PC-3 (cell line): Measurements from ENCODE around the gene NEDD9. TPM values are rescaled to one million over a fixed set of nuclear protein-coding genes. Genes with fewer than 3 reads are reported as not detected.

Source experiments
- ATAC-seq: fragments of 200-7000 bp; cut with Tn5 transposase; 2 replicates; pipeline ENCODE4 v1.9.1; 2020; ENCODE audit warnings: mild to moderate bottlenecking, moderate library complexity
- BruUV-seq: library from RNA; stranded (reverse); fragments of 400-500 nt; replicated peaks from 2 replicates; lab custom pipeline; 2021; lab: Mats Ljungman, UMichigan
- CTCF ChIA-PET: fragments of 300-600 bp; sonication (Branson Sonifier 250); formaldehyde crosslinking; loops from one replicate; lab custom pipeline; 2022; ENCODE audit warnings: antibody characterized with exemption; lab: Charles Lee
- POLR2A ChIA-PET: fragments of 300-600 bp; sonication (Branson Sonifier 250); formaldehyde crosslinking; loops from one replicate; lab custom pipeline; 2022; ENCODE audit warnings: antibody characterized with exemption; ENCODE audit not compliant: unreplicated experiment; lab: Charles Lee
- DNase-seq: peaks from one replicate; pipeline ENCODE4 v3.0.0-alpha.2; 2015
- H2AFZ ChIP-seq: fragments of 300-600 bp; sonication (generic); 2 replicates; pipeline ENCODE4 v1.6.0; 2016; ENCODE audit warnings: antibody characterized with exemption, low read length
- H3F3A ChIP-seq: fragments of 300-600 bp; sonication (generic); one replicate; pipeline ENCODE4 v1.6.0; 2017; ENCODE audit warnings: antibody characterized with exemption, low read length, control low read depth, mild to moderate bottlenecking; ENCODE audit not compliant: unreplicated experiment
- H3K27ac ChIP-seq: fragments of 300-600 bp; sonication (generic); 2 replicates; pipeline ENCODE4 v1.5.1; 2016; ENCODE audit warnings: mild to moderate bottlenecking, low read length
- H3K27me3 ChIP-seq: fragments of 300-600 bp; sonication (generic); 2 replicates; pipeline ENCODE4 v1.6.1; 2016; ENCODE audit warnings: low read length, mixed read lengths
- H3K36me3 ChIP-seq: fragments of 300-600 bp; sonication (generic); 2 replicates; pipeline ENCODE4 v1.6.1; 2016; ENCODE audit warnings: low read depth, mixed run types, low read length, mixed read lengths
- H3K4me1 ChIP-seq: fragments of 300-600 bp; sonication (generic); 2 replicates; pipeline ENCODE4 v1.5.1; 2016; ENCODE audit warnings: low read length; ENCODE audit not compliant: insufficient read depth
- H3K4me2 ChIP-seq: fragments of 300-600 bp; sonication (generic); 2 replicates; pipeline ENCODE4 v1.6.0; 2016; ENCODE audit warnings: low read length
- H3K4me3 ChIP-seq: fragments of 300-600 bp; sonication (generic); 2 replicates; pipeline ENCODE4 v1.5.1; 2016; ENCODE audit warnings: mild to moderate bottlenecking, low read length, mixed read lengths
- H3K79me2 ChIP-seq: fragments of 300-600 bp; sonication (generic); 2 replicates; pipeline ENCODE4 v1.6.1; 2017; ENCODE audit warnings: low read length, mixed read lengths
- H3K9ac ChIP-seq: fragments of 300-600 bp; sonication (generic); 2 replicates; pipeline ENCODE4 v1.6.0; 2016; ENCODE audit warnings: mild to moderate bottlenecking, low read length
- H3K9me2 ChIP-seq: fragments of 300-600 bp; sonication (generic); replicated peaks from 2 replicates; pipeline ENCODE4 v1.6.1; 2016; ENCODE audit warnings: mixed run types, low read length, mixed read lengths
- H3K9me3 ChIP-seq: fragments of 300-600 bp; sonication (generic); 2 replicates; pipeline ENCODE4 v1.6.1; 2016; ENCODE audit warnings: low read length, mixed read lengths
- H4K20me1 ChIP-seq: fragments of 300-600 bp; sonication (generic); 2 replicates; pipeline ENCODE4 v1.6.1; 2016; ENCODE audit warnings: low read length, mixed read lengths
- EZH2 ChIP-seq: fragments of 300-600 bp; sonication (generic); IDR thresholded peaks from one replicate; pipeline ENCODE4 v1.6.1; 2017; ENCODE audit warnings: antibody characterized with exemption, mild to moderate bottlenecking, low read length; ENCODE audit not compliant: unreplicated experiment
- EZH2phosphoT487 ChIP-seq: fragments of 300-600 bp; sonication (generic); IDR thresholded peaks from 2 replicates; pipeline ENCODE4 v1.6.1; 2018; ENCODE audit warnings: mild to moderate bottlenecking, antibody characterized with exemption, low read length, borderline replicate concordance
- intact Hi-C: fragments of 100-400 bp; cut with micrococcal nuclease; formaldehyde crosslinking; loops from 2 replicates; pipeline ENCODE4 v1.9.0; 2023
- total RNA-seq: library from RNA; depleted of rRNA; stranded (reverse); fragments of >200 nt; gene quantifications from 2 replicates; pipeline ENCODE4 v1.2.3, GENCODE V29; 2014
- TF ChIP-seq, protein P1 (sequence below): fragments of 300-600 bp; sonication (generic); conservative IDR thresholded peaks from 2 replicates; pipeline ENCODE4 v1.5.1; 2017; ENCODE audit warnings: antibody characterized with exemption, low read depth, mild to moderate bottlenecking, low read length

NEDD9 gene
- total RNA-seq, 1 experiment from 2014 or later: 12.1 TPM

DNA sequence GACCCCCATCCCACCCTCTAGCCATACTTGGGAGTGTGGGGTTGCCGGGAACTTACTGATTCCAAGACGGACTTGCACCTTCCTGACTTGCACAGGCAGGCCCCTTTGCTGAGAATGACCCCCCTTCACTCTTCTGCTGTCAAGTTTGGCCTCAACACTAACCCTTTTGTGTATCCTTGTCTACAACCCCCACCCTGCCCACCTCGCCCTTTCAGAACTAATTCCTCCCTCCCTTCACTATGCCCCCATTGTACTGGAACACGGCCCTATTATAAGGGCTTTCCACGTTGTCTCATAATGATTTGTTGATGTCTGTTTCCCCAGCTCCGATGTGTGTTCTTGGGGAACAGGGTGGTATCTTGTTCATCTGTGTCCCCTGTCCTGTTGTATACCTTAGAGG lies 4.4 kb upstream of the NEDD9 start:
- Histone ChIP-seq H3F3A (peaks cover 3% of the 10 kb centered on the region), H2AFZ (no peak overlapping the region), H3K9me2 (no peaks in the 10 kb centered on the region), H3K27ac (no peak overlapping the region), H3K9ac (no peak overlapping the region), H3K4me3 (no peak overlapping the region), H3K4me2 (no peak overlapping the region), H3K4me1 (peaks cover 7% of the 10 kb centered on the region), H3K27me3 (no peaks in the 10 kb centered on the region), H3K36me3 (no peaks in the 10 kb centered on the region), H3K9me3 (no peaks in the 10 kb centered on the region), H4K20me1 (peaks cover 4% of the 10 kb centered on the region), H3K79me2 (peaks cover 4% of the 10 kb centered on the region)
- intact Hi-C loops: loop anchor here (10.0 kb wide), 1 partner anchor 142 kb away; the partner anchor contains the start of gene SMIM13
- POLR2A ChIA-PET: no interaction called here
- CTCF ChIA-PET: no interaction called here
- no TSS peak for BruUV-seq
- TF ChIP-seq, protein P1, sequence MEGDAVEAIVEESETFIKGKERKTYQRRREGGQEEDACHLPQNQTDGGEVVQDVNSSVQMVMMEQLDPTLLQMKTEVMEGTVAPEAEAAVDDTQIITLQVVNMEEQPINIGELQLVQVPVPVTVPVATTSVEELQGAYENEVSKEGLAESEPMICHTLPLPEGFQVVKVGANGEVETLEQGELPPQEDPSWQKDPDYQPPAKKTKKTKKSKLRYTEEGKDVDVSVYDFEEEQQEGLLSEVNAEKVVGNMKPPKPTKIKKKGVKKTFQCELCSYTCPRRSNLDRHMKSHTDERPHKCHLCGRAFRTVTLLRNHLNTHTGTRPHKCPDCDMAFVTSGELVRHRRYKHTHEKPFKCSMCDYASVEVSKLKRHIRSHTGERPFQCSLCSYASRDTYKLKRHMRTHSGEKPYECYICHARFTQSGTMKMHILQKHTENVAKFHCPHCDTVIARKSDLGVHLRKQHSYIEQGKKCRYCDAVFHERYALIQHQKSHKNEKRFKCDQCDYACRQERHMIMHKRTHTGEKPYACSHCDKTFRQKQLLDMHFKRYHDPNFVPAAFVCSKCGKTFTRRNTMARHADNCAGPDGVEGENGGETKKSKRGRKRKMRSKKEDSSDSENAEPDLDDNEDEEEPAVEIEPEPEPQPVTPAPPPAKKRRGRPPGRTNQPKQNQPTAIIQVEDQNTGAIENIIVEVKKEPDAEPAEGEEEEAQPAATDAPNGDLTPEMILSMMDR: no peak
- no peak for TF ChIP-seq EZH2
- TF ChIP-seq EZH2phosphoT487: no peak
- no peak for DNase-seq
- no peak for ATAC-seq

DNA sequence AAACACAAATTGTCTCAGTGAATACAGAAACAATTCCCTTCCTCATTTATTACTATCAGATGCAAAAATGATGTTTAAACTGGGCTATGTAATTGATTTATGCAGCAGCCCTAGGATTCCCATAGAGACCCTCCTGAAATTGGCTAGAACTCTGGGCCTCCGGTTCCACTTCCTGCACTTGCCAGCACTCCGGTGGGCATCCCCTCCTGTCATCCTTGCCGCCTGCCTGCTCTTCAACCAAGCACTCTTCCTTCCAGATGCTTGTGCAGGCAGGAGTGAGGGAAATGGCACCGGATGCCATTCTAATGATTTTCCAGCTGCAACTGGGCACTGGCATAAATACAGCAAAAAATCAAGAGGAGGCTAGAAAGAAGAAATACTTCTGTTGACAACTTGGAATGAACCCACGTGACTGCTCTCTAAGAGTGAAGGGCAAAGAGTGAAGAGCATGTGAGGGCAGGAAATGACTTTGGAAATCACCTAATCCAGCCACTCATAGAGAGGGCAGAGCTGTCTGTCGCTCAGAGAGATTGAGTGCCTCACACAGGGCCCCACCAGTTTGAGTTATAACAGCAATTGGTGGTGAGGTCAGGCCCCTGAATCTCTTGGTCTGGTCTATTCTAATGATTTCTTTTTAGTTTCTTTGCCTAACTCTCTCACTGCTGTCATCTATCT lies 3.7 kb upstream of the NEDD9 start:
- Histone ChIP-seq H3K79me2 (peaks cover 11% of the 10 kb centered on the region), H4K20me1 (peaks cover 9% of the 10 kb centered on the region), H3K9me3 (no peaks in the 10 kb centered on the region), H3F3A (peaks cover 8% of the 10 kb centered on the region), H3K27ac (no peak overlapping the region), H3K36me3 (no peaks in the 10 kb centered on the region), H3K4me3 (no peak overlapping the region), H3K27me3 (no peaks in the 10 kb centered on the region), H3K9ac (no peak overlapping the region), H3K4me2 (no peak overlapping the region), H2AFZ (no peak overlapping the region), H3K4me1 (peaks cover 9% of the 10 kb centered on the region), H3K9me2 (no peaks in the 10 kb centered on the region)
- intact Hi-C loops: loop anchor here (10.0 kb wide), 1 partner anchor 141 kb away; the partner anchor contains the start of gene SMIM13
- no peak for TF ChIP-seq EZH2phosphoT487
- TF ChIP-seq EZH2: no peak
- TF ChIP-seq, protein P1: no peak
- DNase-seq: no peak
- CTCF ChIA-PET: no interaction called here
- ATAC-seq: no peak
- POLR2A ChIA-PET: no interaction called here
- no TSS peak for BruUV-seq

DNA sequence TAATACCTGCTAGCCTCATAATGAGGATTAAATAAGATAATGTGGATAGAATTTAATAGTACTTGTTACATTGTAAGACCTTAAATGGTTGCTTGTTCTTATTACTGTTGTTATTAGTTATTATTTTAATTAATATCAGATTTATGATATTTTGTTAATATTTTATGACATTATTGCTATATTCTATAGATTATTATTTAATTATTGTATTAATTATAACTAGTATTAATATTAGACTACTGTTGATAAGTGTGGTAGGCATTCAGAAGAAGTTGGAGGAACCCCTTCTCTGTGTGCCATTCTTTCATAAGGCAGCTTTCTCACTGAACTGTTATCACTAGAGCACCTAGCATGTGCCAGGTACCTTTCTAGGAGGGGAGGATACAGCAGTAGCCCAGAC lies 2.6 kb upstream of the NEDD9 start:
- ChIA-PET CTCF (no interaction called here), POLR2A (no interaction called here)
- peaks cover 15% of the 10 kb centered on the region for H3F3A ChIP-seq
- no peak for TF ChIP-seq EZH2phosphoT487
- TF ChIP-seq EZH2: no peak
- TF ChIP-seq, protein P1: no peak
- H2AFZ ChIP-seq: no peak overlapping the region
- H3K36me3 ChIP-seq: no peaks in the 10 kb centered on the region
- no peak overlapping the region for H3K9ac ChIP-seq
- no peak overlapping the region for H3K4me3 ChIP-seq
- peaks cover 20% of the 10 kb centered on the region for H4K20me1 ChIP-seq
- H3K4me2 ChIP-seq: no peak overlapping the region
- H3K27ac ChIP-seq: no peak overlapping the region
- H3K79me2 ChIP-seq: peaks cover 23% of the 10 kb centered on the region
- H3K9me2 ChIP-seq: no peaks in the 10 kb centered on the region
- no peaks in the 10 kb centered on the region for H3K9me3 ChIP-seq
- no TSS peak for BruUV-seq
- peaks cover 21% of the 10 kb centered on the region for H3K4me1 ChIP-seq
- ATAC-seq: no peak
- intact Hi-C loops: loop anchor here (10.0 kb wide), 1 partner anchor 140 kb away; the partner anchor contains the start of gene SMIM13
- no peak for DNase-seq
- H3K27me3 ChIP-seq: no peaks in the 10 kb centered on the region
